H1 (cell line): Measurements from ENCODE around the gene NKAIN2. TPM values are rescaled to one million over a fixed set of nuclear protein-coding genes. Genes with fewer than 3 reads are reported as not detected.

Experiments
- CTCF ChIA-PET: fragments of 300-600 bp; sonication (Branson Sonifier 250); formaldehyde crosslinking; loops from one replicate; lab custom pipeline; 2021; ENCODE audit not compliant: partially characterized antibody; lab: Charles Lee
- POLR2A ChIA-PET: fragments of 300-600 bp; sonication (Branson Sonifier 250); formaldehyde crosslinking; loops from one replicate; lab custom pipeline; 2021; ENCODE audit warnings: inconsistent platforms; ENCODE audit not compliant: partially characterized antibody; lab: Charles Lee
- DNase-seq, 2 experiments: peaks; one replicate each; pipeline versions ENCODE4 v3.0.0 to v3.0.0-alpha.2; 2010 to 2022; ENCODE audit warnings: low spot score in 2 of 2, low read depth in 1 of 2, mixed read lengths in 1 of 2
- FAIRE-seq: peaks from 2 replicates; lab custom pipeline; 2011; peaks lifted over from hg19 to GRCh38; lab: Jason Lieb, UNC
- H2AFZ ChIP-seq: 2 replicates; pipeline ENCODE4 v1.8.1; 2012; ENCODE audit warnings: low read length, inconsistent platforms
- H2AK5ac ChIP-seq: 2 replicates; pipeline ENCODE4 v1.6.1; 2013; ENCODE audit warnings: low read depth, low read length
- H2BK120ac ChIP-seq: replicated peaks from 2 replicates; pipeline ENCODE3; 2013; ENCODE audit warnings: low read depth, low read length, inconsistent platforms
- H2BK12ac ChIP-seq: 2 replicates; pipeline ENCODE4 v1.6.1; 2013; ENCODE audit warnings: low read depth, low read length
- H2BK15ac ChIP-seq: 2 replicates; pipeline ENCODE4 v1.6.1; 2013; ENCODE audit warnings: low read length
- H2BK20ac ChIP-seq: 2 replicates; pipeline ENCODE4 v1.6.1; 2013; ENCODE audit warnings: low read length
- H2BK5ac ChIP-seq: 2 replicates; pipeline ENCODE4 v1.6.1; 2013; ENCODE audit warnings: low read depth, low read length
- H3K14ac ChIP-seq: 2 replicates; pipeline ENCODE4 v1.6.1; 2013; ENCODE audit warnings: inconsistent platforms; ENCODE audit not compliant: insufficient read length
- H3K18ac ChIP-seq: 2 replicates; pipeline ENCODE4 v1.6.1; 2013; ENCODE audit warnings: low read length; ENCODE audit errors: extremely low read depth
- H3K23ac ChIP-seq: 2 replicates; pipeline ENCODE4 v1.6.1; 2013; ENCODE audit warnings: inconsistent platforms; ENCODE audit not compliant: insufficient read length
- H3K23me2 ChIP-seq: 2 replicates; pipeline ENCODE4 v1.6.1; 2013; ENCODE audit warnings: low read depth, low read length
- H3K27ac ChIP-seq: 2 replicates; pipeline ENCODE4 v1.6.1; 2011; ENCODE audit warnings: low read depth, low read length, inconsistent platforms
- H3K27me3 ChIP-seq, 4 experiments: replicated peaks in 1 of 4; 1 replicate in 1 of 4; 2 replicates in 3 of 4; pipeline versions ENCODE4 v1.6.1 to v1.8.1; 2011 to 2013; ENCODE audit warnings: low read length in 3 of 4, mild to moderate bottlenecking in 3 of 4, inconsistent platforms in 2 of 4, mixed read lengths in 2 of 4, moderate library complexity in 1 of 4; ENCODE audit not compliant: control insufficient read depth in 3 of 4, insufficient read depth in 3 of 4; ENCODE audit errors: extremely low read depth in 1 of 4
- H3K36me3 ChIP-seq, 4 experiments: 2 replicates each; pipeline versions ENCODE4 v1.6.1 to v1.8.1; 2011 to 2013; ENCODE audit warnings: mild to moderate bottlenecking in 4 of 4, low read length in 3 of 4, moderate library complexity in 2 of 4, control low read depth in 1 of 4, inconsistent platforms in 1 of 4; ENCODE audit not compliant: insufficient read depth in 4 of 4, control insufficient read depth in 2 of 4
- H3K4ac ChIP-seq: replicated peaks from 2 replicates; pipeline ENCODE3; 2013; ENCODE audit warnings: low read length, low read depth, mixed read lengths, inconsistent platforms; ENCODE audit not compliant: insufficient read length
- H3K4me1 ChIP-seq, 4 experiments: replicated peaks in 1 of 4; 1 replicate in 1 of 4; 2 replicates in 3 of 4; pipeline versions ENCODE4 v1.6.1 to v1.8.1; 2011 to 2013; ENCODE audit warnings: low read length in 3 of 4, inconsistent platforms in 2 of 4, mixed read lengths in 1 of 4; ENCODE audit not compliant: insufficient read depth in 4 of 4, control insufficient read depth in 3 of 4
- H3K4me2 ChIP-seq, 2 experiments: 2 replicates each; pipeline versions ENCODE4 v1.6.1 to v1.8.1; 2011 to 2013; ENCODE audit warnings: low read depth in 2 of 2, low read length in 2 of 2, control low read depth in 1 of 2, inconsistent platforms in 1 of 2, mild to moderate bottlenecking in 1 of 2; ENCODE audit not compliant: insufficient read depth in 1 of 2
- H3K4me3 ChIP-seq, 4 experiments: fragments of 200-600, 300-600 bp in 1 of 4; sonication (generic), shearing (Covaris generic), sonication (Bioruptor Twin) in 1 of 4; 2 replicates each; pipeline versions ENCODE4 v1.5.1 to v1.8.1; 2011 to 2016; ENCODE audit warnings: low read length in 4 of 4, low read depth in 3 of 4, control low read depth in 2 of 4, inconsistent platforms in 2 of 4, mild to moderate bottlenecking in 2 of 4, mixed read lengths in 1 of 4, moderate library complexity in 1 of 4; ENCODE audit not compliant: insufficient read depth in 2 of 4; ENCODE audit errors: extremely low read depth in 1 of 4
- H3K56ac ChIP-seq: replicated peaks from 2 replicates; pipeline ENCODE3; 2013; ENCODE audit warnings: low read depth, mild to moderate bottlenecking, mixed read lengths, low read length, inconsistent platforms; ENCODE audit not compliant: insufficient read length
- H3K79me1 ChIP-seq: 2 replicates; pipeline ENCODE4 v1.6.1; 2013; ENCODE audit warnings: low read depth, low read length, control low read depth
- H3K79me2 ChIP-seq, 2 experiments: 2 replicates each; pipeline versions ENCODE4 v1.6.1 to v1.8.1; 2012 to 2013; ENCODE audit warnings: low read length in 2 of 2, mild to moderate bottlenecking in 2 of 2, inconsistent platforms in 1 of 2; ENCODE audit not compliant: insufficient read depth in 2 of 2, control insufficient read depth in 1 of 2
- H3K9ac ChIP-seq, 4 experiments: replicated peaks in 1 of 4; 1 replicate in 1 of 4; 2 replicates in 3 of 4; pipeline versions ENCODE4 v1.6.1 to v1.8.1; 2011 to 2013; ENCODE audit warnings: low read depth in 3 of 4, low read length in 3 of 4, control low read depth in 2 of 4, mild to moderate bottlenecking in 2 of 4, moderate library complexity in 2 of 4, inconsistent platforms in 1 of 4; ENCODE audit errors: extremely low read depth in 1 of 4
- H3K9me3 ChIP-seq, 2 experiments: 2 replicates each; pipeline versions ENCODE4 v1.6.1 to v1.8.1; 2012 to 2013; ENCODE audit warnings: mild to moderate bottlenecking in 2 of 2, moderate library complexity in 2 of 2, control low read depth in 1 of 2, inconsistent platforms in 1 of 2, low read depth in 1 of 2, low read length in 1 of 2, mixed read lengths in 1 of 2; ENCODE audit not compliant: insufficient read depth in 2 of 2
- H4K20me1 ChIP-seq, 2 experiments: replicated peaks in 1 of 2; 2 replicates each; pipeline versions ENCODE3 to v1.8.1; 2011 to 2013; ENCODE audit warnings: inconsistent platforms in 2 of 2, low read length in 2 of 2, mild to moderate bottlenecking in 1 of 2; ENCODE audit not compliant: insufficient read depth in 2 of 2, control insufficient read depth in 1 of 2
- H4K5ac ChIP-seq: 2 replicates; pipeline ENCODE4 v1.6.1; 2013; ENCODE audit warnings: low read length, low read depth, mixed read lengths, inconsistent platforms; ENCODE audit not compliant: insufficient read length
- H4K8ac ChIP-seq: 2 replicates; pipeline ENCODE4 v1.8.0; 2013; ENCODE audit warnings: mild to moderate bottlenecking, moderate library complexity, low read length, inconsistent platforms; ENCODE audit not compliant: insufficient read depth; ENCODE audit errors: extremely low read depth
- H4K91ac ChIP-seq: replicated peaks from 2 replicates; pipeline ENCODE3; 2013; ENCODE audit warnings: low read length, mixed read lengths, inconsistent platforms; ENCODE audit not compliant: insufficient read length
- ATF3 ChIP-seq: IDR thresholded peaks from 2 replicates; pipeline ENCODE4 v1.6.1; 2011; ENCODE audit warnings: low read depth, mild to moderate bottlenecking, low read length; ENCODE audit not compliant: insufficient read depth
- BACH1 ChIP-seq: IDR thresholded peaks from 2 replicates; pipeline ENCODE4 v1.6.1; 2012; ENCODE audit warnings: low read length, improper control_type of control experiment
- CBX5 ChIP-seq: fragments of 300-800, 300-1000 bp; sonication (generic); IDR thresholded peaks from 2 replicates; pipeline ENCODE4 v1.7.1; 2016; ENCODE audit warnings: antibody characterized with exemption, low read length, low read depth
- KDM1A ChIP-seq: fragments of 200-600, 300-600 bp; sonication (generic); IDR thresholded peaks from 2 replicates; pipeline ENCODE4 v1.7.1; 2016; ENCODE audit warnings: mild to moderate bottlenecking, low read length, borderline replicate concordance
- KDM5A ChIP-seq: fragments of 200-600 bp; IDR thresholded peaks from 2 replicates; pipeline ENCODE4 v1.7.1; 2012; ENCODE audit warnings: mild to moderate bottlenecking, low read length, inconsistent platforms, mixed read lengths
- MAX ChIP-seq: IDR thresholded peaks from 2 replicates; pipeline ENCODE4 v1.6.1; 2012; ENCODE audit warnings: inconsistent platforms
- NRF1 ChIP-seq: IDR thresholded peaks from 2 replicates; pipeline ENCODE4 v1.6.1; 2011; ENCODE audit warnings: mild to moderate bottlenecking, low read depth, low read length, improper control_type of control experiment
- RAD21 ChIP-seq, 2 experiments: IDR thresholded peaks in 1 of 2; conservative IDR thresholded peaks in 1 of 2; 2 replicates each; pipeline ENCODE4 v1.6.1; 2011; ENCODE audit warnings: low read depth in 2 of 2, low read length in 2 of 2, improper control_type of control experiment in 1 of 2, inconsistent platforms in 1 of 2, mild to moderate bottlenecking in 1 of 2, moderate library complexity in 1 of 2
- RBBP5 ChIP-seq: IDR thresholded peaks from 2 replicates; pipeline ENCODE4 v1.7.1; 2012; ENCODE audit warnings: low read depth, mild to moderate bottlenecking, inconsistent platforms, low read length, moderate library complexity, borderline replicate concordance
- SAP30 ChIP-seq: fragments of 300-600 bp; sonication (generic); IDR thresholded peaks from 2 replicates; pipeline ENCODE4 v1.7.1; 2012; ENCODE audit warnings: low read length, moderate library complexity, mild to moderate bottlenecking, inconsistent platforms; ENCODE audit not compliant: insufficient read depth, insufficient replicate concordance
- SP1 ChIP-seq: IDR thresholded peaks from 2 replicates; pipeline ENCODE4 v1.6.1; 2011; ENCODE audit warnings: low read depth, low read length
- SUZ12 ChIP-seq: fragments of 200-600 bp; sonication (generic); IDR thresholded peaks from 2 replicates; pipeline ENCODE4 v1.6.1; 2012; ENCODE audit warnings: mild to moderate bottlenecking, inconsistent platforms, low read length, moderate library complexity, mixed read lengths
- TAF7 ChIP-seq: optimal IDR thresholded peaks from 2 replicates; pipeline ENCODE3; 2011; ENCODE audit warnings: low read depth, mild to moderate bottlenecking, inconsistent platforms, low read length, moderate library complexity, borderline replicate concordance
- TCF12 ChIP-seq: IDR thresholded peaks from 2 replicates; pipeline ENCODE4 v1.6.1; 2011; ENCODE audit warnings: low read depth, mild to moderate bottlenecking, low read length
- WGBS, 2 experiments: shearing (Covaris generic) in 1 of 2; methylation state at CpG; one replicate each; pipeline versions ENCODE4 v1.1.6 to v1.1.7; 2013 to 2015; ENCODE audit warnings: low lambda C conversion rate in 2 of 2, mixed read lengths in 2 of 2, inconsistent platforms in 1 of 2, low coverage in 1 of 2, missing lambda C conversion rate in 1 of 2; ENCODE audit not compliant: insufficient replicate concordance in 2 of 2, insufficient coverage in 1 of 2, insufficient read length in 1 of 2; ENCODE audit errors: extremely low coverage in 1 of 2, missing lambda C conversion rate in 1 of 2; 5-methylcytosine and 5-hydroxymethylcytosine counted together
- polyA plus RNA-seq, 7 experiments: library from polyadenylated mRNA; depleted of rRNA in 3 of 7; stranded (reverse) in 5 of 7; unstranded in 2 of 7; fragments of >200 nt in 5 of 7; fragments of 200-250 nt in 2 of 7; gene quantifications; 1 replicate in 5 of 7; 2 replicates in 1 of 7; 4 replicates in 1 of 7; pipeline versions ENCODE4 v1.2.1 to v1.2.3, GENCODE V29; 2011 to 2013; ENCODE audit warnings: missing spikeins in 2 of 7, mixed read lengths in 2 of 7
- total RNA-seq: library from RNA; stranded (reverse); fragmentation: NEBNext Ultra II Directional; extraction: Animal tissue kit (Norgen Biotek cat#: 25700); gene quantifications from 2 replicates; pipeline ENCODE4 v1.2.1, GENCODE V29; 2021

NKAIN2 gene
- total and polyA plus RNA-seq, 2 of the 8 experiments (the other 6 are each of a cell fraction or from before 2014, with no cell fraction given) = 0.20 to 0.34 TPM

- H3K27me3 ChIP-seq = no peaks in the 10 kb centered on the region
- H2BK20ac ChIP-seq = no peak overlapping the region
- DNase-seq = no peak
- H2BK12ac ChIP-seq = no peak overlapping the region
- no peak overlapping the region for H3K18ac ChIP-seq
- no peaks in the 10 kb centered on the region for H3K23me2 ChIP-seq
- no peak for FAIRE-seq
- H3K14ac ChIP-seq = no peak overlapping the region
- H3K9ac ChIP-seq = no peak overlapping the region
- POLR2A ChIA-PET = no interaction called here
- no peak overlapping the region for H4K8ac ChIP-seq
- no peaks in the 10 kb centered on the region for H3K79me2 ChIP-seq
- no peak overlapping the region for H2BK120ac ChIP-seq
- H3K27ac ChIP-seq = no peak overlapping the region
- H3K79me1 ChIP-seq = no peaks in the 10 kb centered on the region
- no peak overlapping the region for H3K56ac ChIP-seq
- H2BK15ac ChIP-seq = no peak overlapping the region
- no peak overlapping the region for H3K4me3 ChIP-seq
- H3K9me3 ChIP-seq = no peaks in the 10 kb centered on the region
- H4K20me1 ChIP-seq = no peaks in the 10 kb centered on the region
- no peak overlapping the region for H3K23ac ChIP-seq
- CTCF ChIA-PET = no interaction called here
- no peaks in the 10 kb centered on the region for H3K36me3 ChIP-seq
- no peak overlapping the region for H2AK5ac ChIP-seq
- no peak overlapping the region for H2BK5ac ChIP-seq
- no peak overlapping the region for H3K4me2 ChIP-seq
- H4K5ac ChIP-seq = no peak overlapping the region
- no peak overlapping the region for H2AFZ ChIP-seq
- 86% methylated on average over 3 of the region's 3 CpGs; no CpG with 5 or more reads in 1 of the 2 experiments for WGBS, 2 experiments
- H3K4me1 ChIP-seq = no peaks in the 10 kb centered on the region
- H3K4ac ChIP-seq = no peak overlapping the region
- H4K91ac ChIP-seq = no peak overlapping the region
- TF ChIP-seq CBX5 (no peak), TAF7 (no peak), SP1 (no peak), MAX (no peak), ATF3 (no peak), SUZ12 (no peak), BACH1 (no peak), RBBP5 (no peak), KDM5A (no peak), NRF1 (no peak), SAP30 (no peak), TCF12 (no peak), KDM1A (no peak), RAD21 (IDR thresholded peaks at IDR 0.05 in 1 of 2, conservative IDR thresholded peaks at IDR 0.05 in 1 of 2; ENCODE audit: low read depth in 2 of 2, low read length in 2 of 2) (no peak)
These were observed 633.1 kb downstream of the NKAIN2 start for GRCh38 chr6:124436803-124437202.
